Measurements from ENCODE around the gene ERICH2.

The ERICH2 gene

GRCh38 chr2:170842785-170843184, 72.6 kb downstream of the ERICH2 start:
- peak; percentile 9 for DNase-seq (ENCODE audit: low read depth)

- peak; percentile 4 for DNase-seq (ENCODE audit: low read depth)
Observed at GRCh38 chr2:170843656-170844055, 73.5 kb downstream of the ERICH2 start.

GRCh38 chr2:170845343-170845742, 75.2 kb downstream of the ERICH2 start:
- DNase-seq (ENCODE audit: low read depth): no peak

GRCh38 chr2:170846314-170846713, 76.1 kb downstream of the ERICH2 start:
- DNase-seq (ENCODE audit: low read depth): no peak

- DNase-seq (ENCODE audit: low read depth): no peak
Observed at GRCh38 chr2:170847716-170848115, 77.5 kb downstream of the ERICH2 start.

All from non-pigmented ciliary epithelial cell (primary cell).